GM19438 (cell line): ENCODE data around the gene FMO2.

Source experiments
- ATAC-seq: cut with Tn5 transposase; IDR thresholded peaks from one replicate; pipeline ENCODE4 v1.9.1; 2021; ENCODE audit warnings: low read depth; ENCODE audit not compliant: unreplicated experiment

FMO2 gene

GRCh38 chr1:171185091-171185490 is at the start of gene FMO2:
FMO2 (plus strand) TSS chr1:171185300; CDS start chr1:171185714, 414 bp downstream.
- ATAC-seq: no peak

GRCh38 chr1:171137580-171137979 is 47.5 kb upstream of the FMO2 start:
- ATAC-seq: no peak

GRCh38 chr1:171138980-171139379 is 46.1 kb upstream of the FMO2 start:
- no peak for ATAC-seq

DNA sequence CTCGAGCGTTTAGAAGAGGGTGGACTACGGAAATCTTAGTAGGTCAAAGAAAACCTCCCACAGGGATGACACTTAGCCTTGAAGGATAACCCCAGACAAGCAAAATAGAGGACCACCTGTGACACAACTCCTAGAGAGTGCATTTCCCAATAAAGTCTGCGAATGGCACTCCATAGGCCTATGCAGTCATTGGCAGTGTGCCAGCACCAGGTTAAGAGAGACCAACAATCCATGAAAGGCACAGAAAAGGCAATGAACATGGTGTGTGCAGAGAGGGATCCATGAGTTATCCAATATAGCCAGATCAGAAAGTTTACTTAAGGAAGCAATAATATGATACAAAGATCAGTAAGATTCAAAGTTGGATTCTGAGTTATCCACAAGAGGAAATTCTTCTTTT is 45.2 kb upstream of the FMO2 start:
- no peak for ATAC-seq

GRCh38 chr1:171140401-171140800 is 44.7 kb upstream of the FMO2 start:
- no peak for ATAC-seq

GRCh38 chr1:171140956-171141687 is 44.0 kb upstream of the FMO2 start:
- no peak for ATAC-seq

DNA sequence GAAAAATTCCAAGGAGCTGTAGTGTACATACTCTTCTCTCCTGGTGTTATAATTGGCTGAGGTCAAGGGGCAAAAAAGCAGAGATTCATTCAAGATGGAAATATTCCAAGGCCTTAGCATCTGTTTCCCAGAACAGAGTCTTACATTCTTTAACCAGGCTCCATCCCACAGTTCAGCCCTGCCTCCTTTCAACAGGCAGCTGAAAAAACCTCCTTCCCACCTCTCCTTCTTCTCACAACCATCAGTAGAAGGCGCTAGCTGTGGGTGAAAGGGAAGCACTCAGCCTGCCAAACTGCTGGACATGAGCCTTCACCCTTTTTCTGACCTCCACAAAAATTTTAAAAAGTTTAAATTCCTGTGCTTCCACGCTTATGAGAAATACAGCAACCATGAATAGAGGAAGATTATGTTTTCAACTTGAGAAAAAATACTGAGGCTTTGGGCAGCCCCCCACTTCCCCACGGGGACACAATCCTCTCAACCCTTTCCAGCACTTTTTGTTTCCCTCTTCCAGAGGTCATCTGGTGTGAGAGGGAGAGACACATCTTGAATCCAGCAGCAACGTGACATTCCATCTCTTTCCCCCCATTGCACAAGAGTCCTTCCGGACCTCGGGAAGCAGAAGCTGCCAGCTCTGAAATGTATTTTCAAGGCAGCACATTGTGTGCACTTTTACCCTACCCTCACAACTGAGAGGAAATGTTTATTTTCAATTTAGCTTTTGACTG is 43.2 kb upstream of the FMO2 start:
- no peak for ATAC-seq

- no peak for ATAC-seq
These were observed 42.4 kb upstream of the FMO2 start for GRCh38 chr1:171142416-171143385.

DNA sequence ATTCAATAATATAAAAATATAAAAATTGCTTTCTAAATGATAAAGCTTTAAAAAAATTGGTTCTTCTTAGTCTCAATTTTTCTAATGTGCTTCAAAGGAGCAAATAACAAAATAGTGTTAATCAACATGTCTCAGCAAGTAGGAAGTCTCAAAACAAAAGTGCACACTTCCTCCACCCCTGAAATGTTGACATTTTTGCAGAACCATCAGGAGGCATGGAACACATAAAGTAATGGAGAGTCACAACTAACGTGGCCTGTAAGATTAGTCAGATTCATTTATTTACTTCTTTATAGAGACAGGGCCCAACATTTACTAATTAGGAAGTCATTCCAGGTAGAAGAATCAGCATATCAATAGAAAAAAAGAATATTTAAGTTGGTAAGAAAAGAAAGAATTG is 34.9 kb upstream of the FMO2 start:
- ATAC-seq: no peak

DNA sequence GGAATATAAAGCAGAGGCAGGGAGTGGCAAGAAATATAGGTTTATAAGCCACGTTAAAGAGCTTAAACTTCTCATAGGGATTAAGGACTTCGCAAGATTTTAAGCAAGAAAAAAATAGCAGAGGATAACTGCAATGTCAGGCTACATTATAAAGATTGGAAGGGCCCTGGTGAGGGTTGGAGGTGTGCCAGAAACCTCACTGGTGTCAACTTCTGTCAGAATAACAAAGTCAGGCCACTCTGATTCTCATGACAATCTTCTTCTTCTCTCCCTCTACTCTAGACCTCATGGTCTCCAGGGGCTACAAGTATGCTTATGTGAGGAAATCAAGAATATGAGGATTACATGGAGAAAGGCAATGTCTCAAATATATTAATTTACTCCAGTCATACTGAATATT is 32.6 kb upstream of the FMO2 start:
- no peak for ATAC-seq

- no peak for ATAC-seq
These were observed 29.6 kb upstream of the FMO2 start for GRCh38 chr1:171155484-171155883.

DNA sequence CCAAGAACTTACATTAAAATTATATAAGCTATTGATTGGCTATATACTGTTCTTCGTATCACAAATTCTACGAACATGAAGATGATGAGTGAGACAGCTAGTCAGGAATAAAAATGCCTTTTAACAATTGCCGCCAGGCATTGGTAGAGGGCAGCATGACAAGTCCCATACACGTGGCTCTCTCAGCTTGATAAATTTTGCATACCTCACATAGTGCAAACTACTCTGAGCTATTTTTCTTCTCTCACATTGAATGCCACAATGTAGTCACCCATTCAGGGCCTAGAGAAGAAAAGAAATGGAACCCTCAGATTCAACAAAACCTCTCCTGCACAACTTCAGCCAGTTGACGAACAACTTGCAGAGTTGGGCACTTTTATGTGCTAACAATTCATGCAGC is 27.0 kb upstream of the FMO2 start:
- ATAC-seq: no peak

DNA sequence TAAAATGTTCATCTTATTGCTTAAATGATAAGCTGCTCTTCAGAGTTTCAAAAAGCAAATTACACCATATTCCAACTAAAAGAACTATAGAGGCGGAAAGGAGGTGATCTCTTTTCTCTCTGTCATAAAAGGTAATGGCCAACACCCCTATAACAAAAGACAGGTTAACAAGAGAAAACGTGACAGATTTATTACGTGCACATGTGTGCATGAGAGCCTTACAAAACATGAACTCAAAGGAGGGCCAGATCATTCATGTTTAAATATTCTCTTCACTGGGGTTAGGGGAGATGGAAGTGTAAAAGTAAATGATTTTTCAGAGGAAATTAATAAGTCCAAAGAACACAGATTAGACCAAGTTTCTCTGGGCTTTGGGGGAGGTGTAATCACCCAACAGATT is 26.5 kb upstream of the FMO2 start:
- no peak for ATAC-seq

DNA sequence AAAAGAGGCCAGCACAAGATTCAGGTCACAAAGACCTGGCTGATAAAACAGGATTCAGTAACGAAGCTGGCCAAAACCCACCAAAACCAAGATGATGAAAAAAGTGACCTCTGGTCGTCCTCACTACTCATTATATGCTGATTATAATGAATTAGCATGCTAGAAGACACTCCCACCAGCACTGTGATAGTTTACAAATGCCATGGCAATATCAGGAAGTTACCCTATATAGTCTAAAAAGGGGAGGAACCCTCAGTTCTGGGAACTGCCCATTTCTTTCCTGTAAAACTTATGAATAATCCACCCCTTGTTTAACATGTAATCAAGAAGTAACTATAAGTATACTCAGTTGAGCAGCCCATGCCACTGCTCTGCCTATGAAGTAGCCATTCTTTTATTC is 26.0 kb upstream of the FMO2 start:
- ATAC-seq: no peak

GRCh38 chr1:171160211-171160610 is 24.9 kb upstream of the FMO2 start:
- ATAC-seq: no peak

GRCh38 chr1:171160639-171161354 is 24.3 kb upstream of the FMO2 start:
- no peak for ATAC-seq

- no peak for ATAC-seq
These were observed 23.7 kb upstream of the FMO2 start for GRCh38 chr1:171161431-171161830.

DNA sequence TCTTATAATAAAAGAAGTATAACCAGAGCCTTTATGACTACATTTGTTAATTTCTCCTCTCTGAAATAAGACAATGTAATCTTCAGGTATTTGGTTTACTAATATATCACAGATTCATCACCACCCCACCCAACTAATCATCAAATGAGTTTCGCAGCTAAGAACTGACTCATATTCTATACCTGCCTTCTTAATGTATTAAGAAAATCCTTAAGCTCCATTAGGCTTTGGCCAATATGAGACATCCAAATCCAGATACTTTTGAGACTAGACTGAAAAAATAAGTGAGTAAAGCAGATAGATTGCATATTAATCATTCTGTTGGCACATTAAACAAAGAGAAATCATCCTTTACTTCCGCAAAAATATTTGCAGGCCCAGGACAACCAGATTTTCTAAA is 18.7 kb upstream of the FMO2 start:
- ATAC-seq: no peak

DNA sequence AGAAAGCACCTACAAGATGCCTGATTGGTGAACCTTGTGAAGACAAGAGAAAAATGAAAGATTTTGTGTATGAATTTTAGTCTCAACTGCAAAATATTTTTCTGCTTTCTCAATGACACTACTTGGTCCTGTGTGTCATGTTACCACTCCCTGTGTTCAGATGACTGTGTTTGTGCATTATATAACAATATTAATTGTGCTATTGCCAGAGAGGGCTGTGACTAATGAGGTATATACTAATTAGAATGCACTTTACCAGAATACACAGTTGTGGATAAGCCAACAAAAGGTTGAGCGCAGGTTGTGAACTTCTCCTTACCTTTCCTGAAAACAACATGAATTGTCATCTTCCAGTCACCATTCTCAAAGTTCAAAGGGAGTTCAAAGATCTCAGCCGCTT is 17.3 kb upstream of the FMO2 start:
- no peak for ATAC-seq

DNA sequence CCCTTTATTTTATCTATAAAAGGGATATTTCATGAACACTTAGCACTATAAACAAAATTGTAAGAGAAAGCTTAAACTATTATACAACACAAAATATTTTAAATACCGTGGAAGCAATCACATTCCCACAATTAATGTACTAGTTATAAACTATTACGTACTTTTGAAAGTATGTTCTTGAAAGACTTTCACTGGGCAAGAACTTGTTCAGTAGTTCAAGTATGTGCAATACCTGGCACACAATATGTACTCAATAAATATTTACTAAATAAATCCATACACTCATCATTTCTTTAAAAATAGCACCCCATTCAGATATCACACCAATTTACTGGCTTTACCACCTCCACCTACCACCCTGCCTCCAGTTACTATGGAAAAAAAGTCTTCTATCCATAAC is 12.6 kb upstream of the FMO2 start:
- ATAC-seq: no peak
